ENCODE measurements around the gene KRTAP1-5.

DNA sequence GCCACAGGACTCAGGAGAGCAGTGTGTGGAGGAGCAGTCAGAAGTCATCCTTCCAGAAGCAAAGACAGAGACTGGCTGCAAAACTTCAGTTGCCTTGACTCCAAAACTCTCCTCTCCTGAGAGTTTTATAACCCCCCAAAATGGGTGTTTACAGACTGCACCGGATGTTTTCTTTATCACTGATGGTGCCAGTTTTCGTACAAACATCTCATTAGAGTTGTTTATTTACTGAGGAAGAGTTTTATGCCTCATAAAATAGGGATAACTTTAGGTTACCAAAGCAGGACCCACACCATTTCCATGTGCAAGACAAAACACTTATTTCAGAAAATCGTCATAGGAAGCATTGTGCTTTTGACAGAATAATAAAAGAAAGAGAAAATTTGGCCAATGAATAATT, 42.8 kb downstream of the KRTAP1-5 start, which contains the start of gene KRT40:
- TF ChIP-seq POLR2A (IDR thresholded peaks at IDR 0.05) (no peak), CTCF (IDR thresholded peaks at IDR 0.05) (no peak)

Data from uterus (tissue), 2 donors.